ENCODE data around the gene MISFA.
"Not testable (repeated sequence)": the region's sequence is repeated elsewhere in the genome, so short reads cannot be mapped to it uniquely, and the experiment has no call there.

MISFA gene

DNA sequence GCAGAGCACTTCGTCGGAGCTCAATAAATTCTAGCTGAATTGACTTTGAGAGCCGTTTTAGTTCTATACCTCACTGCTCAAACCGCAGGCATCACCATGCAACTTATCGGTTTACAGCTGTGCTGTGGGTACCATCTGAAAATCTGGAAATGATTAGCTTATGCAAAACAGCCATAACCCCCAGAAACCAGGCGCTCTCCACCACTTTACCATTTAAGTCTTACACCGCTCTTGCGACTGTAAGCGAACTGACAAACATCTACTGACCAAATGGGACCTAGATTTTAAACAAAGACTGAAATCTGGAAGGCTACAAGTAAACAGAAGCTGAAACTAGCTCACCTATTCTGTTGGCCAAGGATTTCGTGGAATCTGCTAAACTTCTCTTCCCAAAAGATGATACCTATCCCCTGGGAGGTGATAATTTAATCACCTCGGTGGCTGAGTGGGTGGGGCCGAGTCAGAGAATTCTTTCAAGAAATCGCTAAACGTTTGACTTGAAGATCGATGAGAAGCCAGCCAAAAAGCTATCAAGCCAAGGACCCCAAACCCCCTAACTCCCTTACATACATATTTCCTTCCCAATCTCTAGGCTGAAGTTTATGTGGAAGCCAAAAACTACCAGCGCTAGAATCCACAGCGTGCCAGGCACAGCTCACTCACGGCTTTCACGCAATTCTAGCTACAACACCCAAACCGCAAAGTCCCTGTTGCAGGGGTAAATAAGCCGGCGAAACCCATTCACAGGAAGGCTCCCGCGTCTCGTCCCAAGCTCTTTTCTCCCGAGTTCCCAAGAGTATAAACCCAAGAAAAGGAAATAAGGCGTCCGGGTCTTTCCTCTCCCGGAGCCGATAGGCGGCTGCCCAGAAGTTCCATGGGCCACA, 33.9 kb downstream of the MISFA start:
- TF ChIP-seq Cebpa-rat (IDR thresholded peaks at IDR 0.05), result no peak
- peak overlapping the region; percentile 81 to 96 (median 90) for H3K27ac ChIP-seq

DNA sequence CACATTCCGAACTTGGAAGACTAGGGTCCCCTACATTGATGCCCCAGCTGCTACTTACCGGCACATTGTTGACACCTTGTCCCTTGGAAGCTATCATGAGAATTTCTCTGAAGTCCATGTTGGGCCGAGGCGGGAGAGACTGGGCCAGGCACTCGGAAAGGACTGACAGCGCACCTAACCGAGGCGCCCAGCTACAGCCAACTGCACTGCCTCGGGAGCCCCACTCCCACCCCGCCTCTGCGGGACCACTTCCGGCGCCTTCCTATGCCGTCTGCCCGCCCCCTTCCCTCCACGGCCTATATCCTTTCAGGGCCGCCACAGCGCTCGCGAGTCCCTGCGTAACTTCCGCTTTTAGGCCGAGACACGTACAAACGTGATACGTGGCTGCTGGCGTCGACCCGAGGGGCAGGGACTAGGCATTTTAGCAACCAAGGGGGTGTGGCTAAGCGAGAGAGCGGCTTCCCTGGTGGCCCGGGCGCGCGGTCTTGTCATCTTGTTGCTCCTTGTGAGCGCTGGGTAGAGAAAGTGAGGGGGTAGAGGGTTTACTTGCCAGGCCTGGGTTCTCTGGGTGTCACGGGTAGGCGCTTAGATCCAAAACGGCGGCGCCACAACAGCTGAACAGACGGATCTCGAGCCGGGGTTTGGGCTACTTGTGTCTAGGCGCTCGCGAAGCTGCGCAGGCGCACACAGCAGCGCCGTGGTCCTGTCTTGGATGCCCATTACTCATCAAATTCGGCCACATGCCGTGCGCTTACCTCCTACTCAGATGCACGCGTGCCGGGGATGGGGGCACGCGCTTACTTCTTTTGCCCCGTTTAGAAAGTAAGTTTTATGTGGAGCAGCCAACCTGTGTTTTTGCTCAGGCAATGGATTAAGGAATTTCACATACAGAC, 34.8 kb downstream of the MISFA start, which contains the start of gene SPTY2D1:
SPTY2D1 (minus strand) TSS at position 203 of the 893 bp plus-strand sequence; CDS start at position 118, 85 bp downstream.
- Histone ChIP-seq H3K4me1 (peaks cover 18 to 25% (median 22%) of the 10 kb centered on the region in 10 experiments), H3K27me3 (no peaks in the 10 kb centered on the region), H3K9me3 (replicated peaks in 1 of 11) (no peaks in the 10 kb centered on the region), H4K20me1 (peaks cover 13 to 46% (median 37%) of the 10 kb centered on the region in 11 experiments; a peak in 18 of 22 replicates), H3K9ac (peak within 1 kb of the TSS; percentile 85 to 95 (median 91)), H3K27ac (peak within 1 kb of the TSS; percentile 81 to 96 (median 90)), H3K4me3 (peak within 1 kb of the TSS; percentile 81 to 99 (median 92)), H3K4me2 (peak within 1 kb of the TSS; percentile 90 to 98 (median 95)), H3K36me3 (peaks cover 0 to 11% (median 6%) of the 10 kb centered on the region in 11 experiments; a peak in 6 of 22 replicates)
- no peak for TF ChIP-seq Cebpa-rat (IDR thresholded peaks at IDR 0.05)

More for the DNA sequence above, 33.9 kb downstream of the MISFA start:
- H3K36me3 ChIP-seq, result peaks cover 0 to 13% (median 7%) of the 10 kb centered on the region in 11 experiments; a peak in 7 of 22 replicates
- peak overlapping the region; percentile 85 to 95 (median 91) for H3K9ac ChIP-seq
- H3K9me3 ChIP-seq (replicated peaks in 1 of 11), result no peaks in the 10 kb centered on the region
- H3K27me3 ChIP-seq, result no peaks in the 10 kb centered on the region
- H3K4me1 ChIP-seq, result peaks cover 18 to 25% (median 22%) of the 10 kb centered on the region in 10 experiments
- peak overlapping the region; percentile 90 to 98 (median 95) for H3K4me2 ChIP-seq
- peak overlapping the region; percentile 81 to 99 (median 92) for H3K4me3 ChIP-seq
- H4K20me1 ChIP-seq, result peaks cover 21 to 55% (median 45%) of the 10 kb centered on the region in 11 experiments; a peak in 19 of 22 replicates

GRCh38 chr11:18641677-18642076, 42.1 kb downstream of the MISFA start:
- Histone ChIP-seq H3K4me3 (no peak overlapping the region), H3K4me1 (no peaks in the 10 kb centered on the region), H3K4me2 (no peak overlapping the region), H4K20me1 (no peaks in the 10 kb centered on the region), H3K9me3 (replicated peaks in 1 of 11) (0 out of 22 replicates have a peak, but pooled peaks cover 0 to under 1% (median 0%) of the 10 kb centered on the region in 11 experiments), H3K9ac (no peak overlapping the region), H3K27ac (no peak overlapping the region), H3K36me3 (no peaks in the 10 kb centered on the region), H3K27me3 (no peaks in the 10 kb centered on the region)
- no peak for TF ChIP-seq Cebpa-rat (IDR thresholded peaks at IDR 0.05)

- not testable (repeated sequence) for H3K27me3 ChIP-seq, H3K9ac ChIP-seq, H3K4me1 ChIP-seq, H3K4me3 ChIP-seq, H3K27ac ChIP-seq, H3K4me2 ChIP-seq, H4K20me1 ChIP-seq, H3K36me3 ChIP-seq
- H3K9me3 ChIP-seq (replicated peaks in 1 of 11), result peaks cover 0 to 10% (median 7%) of the 10 kb centered on the region in 11 experiments; a peak in 6 of 22 replicates
Observed at GRCh38 chr11:18643034-18643433, 43.4 kb downstream of the MISFA start.

GRCh38 chr11:18650353-18650752, 50.8 kb downstream of the MISFA start:
- Histone ChIP-seq H3K27ac (peak overlapping the region in 9 of 11 experiments; percentile 57 to 80 (median 71); a peak in 14 of 22 replicates), H3K4me2 (peak overlapping the region; percentile 79 to 93 (median 84)), H3K9ac (peak overlapping the region in 7 of 11 experiments; percentile 53 to 83 (median 72); a peak in 12 of 22 replicates), H3K9me3 (replicated peaks in 1 of 11) (peaks cover 0 to 10% (median 7%) of the 10 kb centered on the region in 11 experiments; a peak in 6 of 22 replicates), H3K4me1 (peaks cover 30 to 47% (median 34%) of the 10 kb centered on the region in 10 experiments), H3K27me3 (no peaks in the 10 kb centered on the region), H3K36me3 (no peaks in the 10 kb centered on the region), H3K4me3 (peak overlapping the region; percentile 46 to 68 (median 57); a peak in 18 of 20 replicates), H4K20me1 (no peaks in the 10 kb centered on the region)
- no peak for TF ChIP-seq Cebpa-rat (IDR thresholded peaks at IDR 0.05)

DNA sequence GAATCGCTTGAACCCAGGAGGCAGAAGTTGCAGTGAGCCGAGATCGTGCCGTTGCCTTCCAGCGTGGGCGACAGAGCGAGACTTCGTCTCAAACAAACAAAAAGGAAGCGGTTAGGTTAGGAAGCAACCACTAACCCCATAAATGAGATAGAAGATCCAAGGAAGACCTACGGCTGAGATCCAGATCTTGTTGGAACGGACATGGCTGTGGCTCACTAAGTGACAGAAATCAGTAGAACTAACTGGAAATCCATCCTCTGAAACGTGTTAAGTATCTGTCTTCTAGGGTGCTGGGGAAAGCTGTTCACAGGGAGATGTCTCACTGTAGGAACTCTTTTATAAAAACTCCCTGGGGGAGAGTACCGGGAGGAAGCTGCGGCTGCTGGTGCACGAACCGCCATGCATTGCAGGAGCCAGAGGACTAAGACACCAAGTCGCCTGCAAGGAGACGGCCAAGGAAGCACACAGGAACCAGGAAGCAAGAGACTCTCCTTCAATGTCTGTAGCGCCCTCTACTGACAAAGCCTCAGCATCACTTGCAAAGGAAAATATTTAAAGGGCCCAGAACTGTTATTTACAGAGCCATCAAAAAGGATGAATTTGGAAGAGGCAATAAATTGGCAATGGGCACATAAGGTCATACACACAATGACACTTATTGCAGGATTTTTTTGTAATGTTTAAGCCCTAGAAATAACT, 51.4 kb downstream of the MISFA start:
- peak overlapping the region; percentile 46 to 68 (median 57) for H3K4me3 ChIP-seq
- peak overlapping the region; percentile 79 to 93 (median 84) for H3K4me2 ChIP-seq
- H4K20me1 ChIP-seq, result no peaks in the 10 kb centered on the region
- peak overlapping the region; percentile 42 to 83 (median 68) for H3K9ac ChIP-seq
- TF ChIP-seq Cebpa-rat (IDR thresholded peaks at IDR 0.05), result no peak
- H3K36me3 ChIP-seq, result no peaks in the 10 kb centered on the region
- H3K9me3 ChIP-seq (replicated peaks in 1 of 11), result peaks cover 0 to 10% (median 7%) of the 10 kb centered on the region in 11 experiments; a peak in 6 of 22 replicates
- peaks cover 30 to 47% (median 34%) of the 10 kb centered on the region in 10 experiments for H3K4me1 ChIP-seq
- peak overlapping the region; percentile 31 to 80 (median 70); a peak in 19 of 22 replicates for H3K27ac ChIP-seq
- H3K27me3 ChIP-seq, result no peaks in the 10 kb centered on the region
